ENCODE measurements around the gene SPACA4.
"Not testable (repeated sequence)": the region's sequence is repeated elsewhere in the genome, so short reads cannot be mapped to it uniquely, and the experiment has no call there.

SPACA4 gene

GRCh38 chr19:48619692-48620585 lies 13.4 kb downstream of the SPACA4 start:
- DNase-seq: no peak

GRCh38 chr19:48623556-48624066 lies 17.1 kb downstream of the SPACA4 start:
- no peak for DNase-seq

- DNase-seq: peak; percentile 99
Measured at GRCh38 chr19:48624067-48624594, 17.6 kb downstream of the SPACA4 start.

DNA sequence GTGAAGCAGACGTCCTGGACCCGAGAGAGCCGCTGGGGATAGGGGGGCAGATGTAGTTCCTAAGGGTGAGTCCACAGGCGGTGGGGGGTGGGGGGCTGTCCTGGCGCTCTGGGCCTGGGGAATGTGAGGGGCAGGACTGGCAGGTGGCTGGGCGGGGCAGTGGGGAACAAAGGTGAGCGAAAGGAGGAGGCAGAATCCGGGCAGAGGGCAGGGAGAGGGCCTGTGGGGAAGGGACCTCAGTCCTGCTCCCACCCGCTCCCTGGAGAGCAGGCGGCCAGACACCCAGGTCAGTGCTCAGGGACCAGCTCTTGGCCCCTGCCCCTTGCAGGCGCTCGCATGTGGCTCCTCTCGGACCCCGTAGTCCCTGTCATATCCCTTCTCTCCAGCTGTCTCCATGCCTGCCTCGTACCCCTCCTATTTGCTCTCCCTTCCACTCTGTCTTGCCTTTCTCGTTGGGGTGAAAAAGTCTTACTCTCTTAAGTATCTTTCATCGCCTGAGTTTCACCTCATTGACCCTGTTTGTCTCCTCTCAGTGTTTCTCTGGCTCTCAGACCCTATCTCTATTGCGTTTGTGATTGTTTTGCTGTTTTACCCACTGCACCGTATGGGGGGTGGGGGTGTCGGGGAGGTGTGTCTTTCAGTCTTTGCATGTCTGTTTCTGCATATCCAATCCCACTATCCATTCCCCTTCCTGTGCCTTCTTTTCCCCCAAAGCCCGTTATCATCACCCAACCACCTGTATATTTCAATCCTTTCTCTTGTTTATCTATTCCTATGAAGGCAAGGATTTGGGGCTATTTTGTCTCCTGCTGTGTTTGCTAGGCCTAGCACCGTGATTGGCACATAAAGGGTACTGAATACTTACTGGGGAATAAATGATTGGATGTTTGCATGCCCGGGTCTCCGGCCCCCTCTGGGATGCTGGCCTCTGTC lies 18.5 kb downstream of the SPACA4 start:
- DNase-seq: no peak

- no peak for DNase-seq
Measured at GRCh38 chr19:48625891-48626327, 19.4 kb downstream of the SPACA4 start.

DNA sequence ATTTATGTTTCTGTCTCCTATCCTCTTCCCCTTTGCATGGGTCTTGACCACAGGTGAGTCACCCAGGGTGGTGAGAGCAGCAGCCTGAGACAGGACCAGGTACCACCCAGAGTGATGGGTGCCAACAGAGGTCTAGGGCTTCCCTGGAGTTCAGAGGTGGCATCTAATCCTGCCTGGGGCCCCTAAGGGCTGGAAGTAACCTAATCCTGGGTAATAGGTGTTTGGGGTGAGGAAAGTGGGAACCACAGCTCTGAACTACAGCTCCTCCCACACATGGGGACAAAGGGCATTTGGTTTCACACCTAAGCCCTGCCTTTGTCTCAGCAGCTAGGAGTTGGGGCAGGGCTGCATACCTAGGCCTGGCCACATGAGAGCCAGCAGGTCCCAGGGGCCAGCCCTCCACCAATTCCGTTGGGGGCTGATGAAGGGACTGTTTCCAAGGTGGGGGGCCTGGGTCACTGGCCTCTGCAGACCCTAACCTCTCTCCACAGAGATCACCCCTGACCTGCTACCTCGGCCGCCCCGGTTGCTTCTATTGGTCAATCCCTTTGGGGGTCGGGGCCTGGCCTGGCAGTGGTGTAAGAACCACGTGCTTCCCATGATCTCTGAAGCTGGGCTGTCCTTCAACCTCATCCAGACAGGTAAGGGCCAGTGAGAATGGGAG lies 20.8 kb downstream of the SPACA4 start:
- DNase-seq: no peak

DNA sequence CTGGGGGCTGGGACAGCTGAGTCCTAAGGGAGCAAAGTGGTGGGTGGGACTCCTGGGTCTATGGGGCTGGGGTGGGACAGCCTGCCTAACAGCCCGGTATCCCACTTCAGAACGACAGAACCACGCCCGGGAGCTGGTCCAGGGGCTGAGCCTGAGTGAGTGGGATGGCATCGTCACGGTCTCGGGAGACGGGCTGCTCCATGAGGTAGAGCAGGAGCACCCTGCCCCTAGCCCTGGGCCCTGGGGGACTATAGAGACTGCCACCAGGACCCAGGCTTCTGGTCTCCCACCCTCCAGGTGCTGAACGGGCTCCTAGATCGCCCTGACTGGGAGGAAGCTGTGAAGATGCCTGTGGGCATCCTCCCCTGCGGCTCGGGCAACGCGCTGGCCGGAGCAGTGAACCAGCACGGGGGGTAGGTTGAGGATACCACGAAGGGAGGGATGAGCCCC lies 21.3 kb downstream of the SPACA4 start:
- DNase-seq: no peak

GRCh38 chr19:48628486-48629296 lies 22.1 kb downstream of the SPACA4 start:
- DNase-seq: no peak

DNA sequence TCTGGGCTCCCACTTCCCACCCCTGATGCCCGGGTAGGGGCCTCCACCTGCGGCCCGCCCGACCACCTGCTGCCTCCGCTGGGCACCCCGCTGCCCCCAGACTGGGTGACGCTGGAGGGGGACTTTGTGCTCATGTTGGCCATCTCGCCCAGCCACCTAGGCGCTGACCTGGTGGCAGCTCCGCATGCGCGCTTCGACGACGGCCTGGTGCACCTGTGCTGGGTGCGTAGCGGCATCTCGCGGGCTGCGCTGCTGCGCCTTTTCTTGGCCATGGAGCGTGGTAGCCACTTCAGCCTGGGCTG lies 22.7 kb downstream of the SPACA4 start:
- DNase-seq: no peak

DNA sequence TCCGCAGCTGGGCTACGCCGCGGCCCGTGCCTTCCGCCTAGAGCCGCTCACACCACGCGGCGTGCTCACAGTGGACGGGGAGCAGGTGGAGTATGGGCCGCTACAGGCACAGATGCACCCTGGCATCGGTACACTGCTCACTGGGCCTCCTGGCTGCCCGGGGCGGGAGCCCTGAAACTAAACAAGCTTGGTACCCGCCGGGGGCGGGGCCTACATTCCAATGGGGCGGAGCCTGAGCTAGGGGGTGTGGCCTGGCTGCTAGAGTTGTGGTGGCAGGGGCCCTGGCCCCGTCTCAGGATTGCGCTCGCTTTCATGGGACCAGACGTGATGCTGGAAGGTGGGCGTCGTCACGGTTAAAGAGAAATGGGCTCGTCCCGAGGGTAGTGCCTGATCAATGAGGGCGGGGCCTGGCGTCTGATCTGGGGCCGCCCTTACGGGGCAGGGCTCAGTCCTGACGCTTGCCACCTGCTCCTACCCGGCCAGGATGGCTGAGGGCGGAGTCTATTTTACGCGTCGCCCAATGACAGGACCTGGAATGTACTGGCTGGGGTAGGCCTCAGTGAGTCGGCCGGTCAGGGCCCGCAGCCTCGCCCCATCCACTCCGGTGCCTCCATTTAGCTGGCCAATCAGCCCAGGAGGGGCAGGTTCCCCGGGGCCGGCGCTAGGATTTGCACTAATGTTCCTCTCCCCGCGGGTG lies 23.2 kb downstream of the SPACA4 start:
- no peak for DNase-seq

DNA sequence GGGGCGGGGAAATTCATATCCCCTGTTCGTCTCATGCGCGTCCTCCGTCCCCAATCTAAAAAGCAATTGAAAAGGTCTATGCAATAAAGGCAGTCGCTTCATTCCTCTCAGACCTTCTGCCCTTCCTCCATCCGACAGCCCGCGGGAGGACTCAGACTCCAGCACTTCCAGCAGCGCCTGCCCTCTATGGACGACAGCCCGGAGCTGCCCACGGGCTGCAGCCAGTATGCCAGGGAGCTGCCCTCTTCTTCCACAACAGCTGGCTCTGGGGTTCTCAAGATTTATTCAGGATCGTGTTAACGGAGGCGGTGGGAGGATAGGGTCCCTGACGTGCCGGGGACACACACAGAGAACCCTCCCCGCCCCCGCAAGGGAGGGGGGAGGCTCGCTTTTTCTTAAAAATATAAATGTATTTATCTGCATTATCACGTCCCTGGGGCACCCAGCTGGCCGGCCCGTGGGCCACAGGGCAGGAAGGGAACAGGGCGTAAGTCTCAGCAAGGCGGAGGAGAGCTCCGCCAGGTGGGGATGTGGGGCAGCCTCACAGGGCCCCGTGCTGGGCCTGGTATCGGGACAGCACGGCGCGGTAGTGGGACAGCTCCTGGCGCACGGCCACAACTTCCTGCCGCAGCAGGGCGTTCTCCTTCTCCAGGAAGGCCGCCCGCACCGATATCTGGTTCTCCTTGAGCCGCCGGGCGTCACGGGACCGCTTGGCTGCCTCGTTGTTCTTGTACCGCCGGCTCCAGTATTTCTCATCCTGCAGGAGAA lies 23.9 kb downstream of the SPACA4 start:
- no peak for DNase-seq

DNA sequence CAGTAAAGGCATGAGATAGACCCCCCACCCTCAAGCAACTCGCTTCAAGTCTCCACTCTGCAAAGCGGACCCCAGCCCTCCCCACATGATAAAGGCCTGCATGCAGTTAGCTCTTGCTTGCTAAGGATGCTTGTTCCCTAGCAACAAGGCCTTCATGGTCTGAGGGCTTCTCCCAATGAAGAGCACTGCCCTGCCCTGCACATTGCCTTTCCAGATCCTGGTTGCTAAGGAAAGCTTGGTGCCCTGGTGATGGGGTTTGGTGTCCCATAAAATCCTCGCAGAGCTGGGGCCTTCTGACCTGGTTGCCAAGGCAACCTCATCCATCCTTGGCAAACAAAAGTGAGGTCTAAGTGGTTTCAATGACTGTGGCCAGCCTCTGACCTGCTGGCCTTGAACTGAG lies 24.7 kb downstream of the SPACA4 start:
- DNase-seq: no peak

- DNase-seq: not testable (repeated sequence)
Measured at GRCh38 chr19:48632286-48632685, 25.7 kb downstream of the SPACA4 start.

- DNase-seq: no peak
Measured at GRCh38 chr19:48632692-48633147, 26.2 kb downstream of the SPACA4 start.

DNA sequence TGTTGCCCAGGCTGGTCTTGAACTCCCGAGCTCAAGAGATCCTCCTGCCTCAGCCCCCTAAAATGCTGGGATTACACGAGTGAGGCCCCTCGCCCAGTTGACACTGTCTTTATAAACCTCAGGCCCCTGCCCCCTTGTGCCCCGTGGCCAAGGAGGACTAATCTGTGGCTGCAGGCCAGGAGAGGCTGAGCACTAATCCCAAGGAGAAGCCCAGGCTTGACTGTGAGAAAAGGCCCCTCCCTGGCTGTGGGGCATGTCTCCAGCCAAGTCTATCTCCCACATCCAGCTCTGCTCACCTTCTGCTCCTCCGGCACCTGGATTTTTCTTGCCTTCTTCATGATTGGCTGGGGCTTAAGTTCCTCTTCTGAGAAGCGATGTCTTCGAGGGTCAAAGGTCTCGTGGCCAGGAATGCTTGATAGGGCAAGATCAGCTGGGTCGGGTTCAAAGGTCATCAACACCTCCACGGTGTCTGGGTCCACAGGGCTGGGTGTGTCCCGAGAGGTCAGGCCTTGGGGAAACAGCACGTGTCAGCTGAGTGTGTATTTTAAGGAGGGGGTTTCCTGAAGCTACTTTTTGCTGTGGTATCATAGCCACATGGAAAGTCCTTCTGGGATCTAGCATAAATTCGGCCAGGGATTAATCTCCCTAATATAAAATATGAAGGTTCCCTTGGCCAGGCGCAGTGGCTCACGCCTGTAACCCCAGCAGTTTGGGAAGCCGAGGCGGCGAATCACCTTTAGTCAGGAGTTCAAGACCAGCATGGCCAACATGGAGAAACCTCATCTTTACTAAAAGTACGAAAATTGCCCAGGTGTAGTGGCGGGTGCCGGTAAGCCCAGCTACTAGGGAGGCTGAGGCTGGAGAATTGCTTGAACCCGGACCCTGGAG lies 26.9 kb downstream of the SPACA4 start:
- no peak for DNase-seq

GRCh38 chr19:48634036-48634342 lies 27.4 kb downstream of the SPACA4 start:
- no peak for DNase-seq

- DNase-seq: peak; percentile 93
Measured at GRCh38 chr19:48634424-48635262, 28.1 kb downstream of the SPACA4 start.

GRCh38 chr19:48635263-48635965 lies 28.9 kb downstream of the SPACA4 start:
- DNase-seq: peak; percentile 74

Measured in activated naive CD4-positive, alpha-beta T cell treated with anti-CD3 and anti-CD28 coated beads, Interleukin-2, amount 50 U/mL, for 16 hours (primary cell).